ENCODE results near the gene KLHL8. TPM values are rescaled to one million over a fixed set of nuclear protein-coding genes. Genes with fewer than 3 reads are reported as not detected.

The KLHL8 gene
- 5.4 TPM for total RNA-seq

- DNase-seq (ENCODE audit: low read depth in 2 of 3, low spot score in 2 of 3) = peak; percentile 78 to 91 (median 89)
These were observed at the start of gene KLHL8 for GRCh38 chr4:87220094-87220822. KLHL8 (minus strand) TSS chr4:87220618; CDS start chr4:87195539, 25,079 bp downstream.

GRCh38 chr4:87270144-87270543, 49.7 kb upstream of the KLHL8 start:
- peak in 2 of 3 donors; percentile 17 to 62 for DNase-seq (ENCODE audit: low read depth in 2 of 3, low spot score in 2 of 3)

GRCh38 chr4:87268411-87268810, 48.0 kb upstream of the KLHL8 start:
- no peak for DNase-seq (ENCODE audit: low read depth in 2 of 3, low spot score in 2 of 3)

GRCh38 chr4:87266986-87267385, 46.6 kb upstream of the KLHL8 start:
- DNase-seq (ENCODE audit: low read depth in 2 of 3, low spot score in 2 of 3) = no peak

DNA sequence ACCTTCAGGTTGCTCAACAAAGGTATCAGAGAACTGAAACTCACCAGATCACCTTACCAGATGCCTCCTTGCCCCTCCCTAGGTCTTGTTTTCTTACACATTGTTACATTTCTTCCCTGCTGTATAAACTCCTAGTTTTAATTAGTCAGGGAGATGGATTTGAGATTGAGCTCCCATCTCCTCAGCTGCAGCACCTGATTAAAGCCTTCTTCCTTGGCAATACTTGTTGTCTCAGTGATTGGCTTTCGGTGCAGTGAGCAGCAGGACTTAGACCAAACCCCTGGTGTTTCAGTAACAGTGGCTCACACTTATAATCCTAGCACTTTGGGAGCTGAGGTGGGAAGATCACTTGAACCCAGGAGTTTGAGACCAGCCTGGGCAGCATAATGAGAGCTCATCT, 42.5 kb upstream of the KLHL8 start:
- no peak for DNase-seq (ENCODE audit: low read depth in 2 of 3, low spot score in 2 of 3)

DNA sequence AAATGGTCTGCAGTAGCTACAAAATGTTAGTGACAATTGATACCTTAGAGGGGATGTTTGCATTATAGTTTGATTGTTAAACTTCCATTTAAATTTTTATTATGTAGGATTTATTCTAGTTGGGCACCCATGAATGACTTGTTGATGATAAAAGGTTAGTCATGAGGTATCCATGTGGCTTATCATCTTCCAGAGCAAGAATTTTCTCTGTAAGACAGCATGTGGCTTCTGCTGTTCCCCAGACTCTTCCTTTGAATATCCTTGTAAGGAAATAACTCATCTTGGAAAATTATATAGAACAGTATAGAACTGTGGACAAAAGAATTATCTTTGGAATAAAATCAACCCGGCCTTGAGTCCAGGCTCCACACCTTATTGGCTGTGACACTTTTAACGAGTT, 40.1 kb upstream of the KLHL8 start:
- DNase-seq (ENCODE audit: low read depth in 2 of 3, low spot score in 2 of 3) = no peak

DNA sequence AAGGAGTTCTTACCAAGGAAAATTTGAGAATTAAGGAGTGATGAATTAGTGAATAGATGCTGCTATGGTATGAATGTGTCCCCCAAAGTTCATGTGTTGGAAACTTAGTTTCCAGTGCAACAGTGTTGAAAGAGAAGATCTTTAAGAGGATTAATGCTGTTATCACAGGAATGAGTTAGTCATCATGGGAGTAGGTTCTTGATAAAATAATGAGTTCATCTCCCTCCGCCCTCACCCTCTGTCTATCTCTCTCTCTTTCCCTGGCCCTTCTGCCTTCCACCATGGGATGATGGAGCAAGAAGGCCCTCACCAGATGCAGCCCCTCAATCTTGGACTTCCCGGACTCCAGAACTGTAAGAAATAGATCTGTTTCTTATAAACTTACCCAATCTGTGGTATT, 38.3 kb upstream of the KLHL8 start:
- DNase-seq (ENCODE audit: low read depth in 2 of 3, low spot score in 2 of 3) = no peak

GRCh38 chr4:87257523-87257922, 37.1 kb upstream of the KLHL8 start:
- DNase-seq (ENCODE audit: low read depth in 2 of 3, low spot score in 2 of 3) = no peak

DNA sequence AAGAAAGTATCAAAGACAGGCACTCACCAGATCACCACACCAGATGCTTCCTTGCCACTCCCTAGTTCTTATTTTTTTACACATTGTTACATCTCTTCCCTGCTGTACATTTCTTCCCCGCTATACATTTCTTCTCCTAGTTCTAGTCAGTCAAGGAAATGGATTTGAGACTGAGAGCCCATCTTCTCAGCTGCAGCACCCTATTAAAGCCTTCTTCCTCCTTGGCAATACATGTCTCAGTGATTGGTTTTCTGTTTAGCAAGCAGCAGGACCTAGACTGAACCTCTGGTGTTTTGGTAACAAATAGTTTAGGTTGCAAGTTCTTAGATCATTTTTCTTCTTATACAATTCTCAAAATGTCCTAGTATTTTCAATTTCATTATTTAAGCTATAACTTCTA, 35.3 kb upstream of the KLHL8 start:
- no peak for DNase-seq (ENCODE audit: low read depth in 2 of 3, low spot score in 2 of 3)

DNA sequence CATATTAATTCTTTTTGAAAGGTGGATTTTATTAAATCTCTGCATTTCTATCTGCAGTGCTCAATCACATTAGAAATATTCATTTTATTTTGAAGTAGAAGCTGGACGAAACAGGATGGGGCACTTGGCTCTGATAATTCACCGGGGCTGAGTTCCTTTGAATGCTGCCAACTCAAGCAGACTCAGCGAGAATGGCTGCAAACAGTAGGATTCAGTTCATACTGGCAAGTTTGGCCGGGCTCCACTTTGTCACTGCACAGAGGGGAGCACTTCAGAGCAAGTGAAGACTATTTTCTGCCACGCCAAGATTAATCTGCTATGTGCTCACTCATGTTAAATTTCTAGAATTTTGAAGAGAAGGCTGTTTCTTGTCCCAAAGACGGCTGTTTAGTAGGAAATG, 30.7 kb upstream of the KLHL8 start:
- no peak for DNase-seq (ENCODE audit: low read depth in 2 of 3, low spot score in 2 of 3)

DNA sequence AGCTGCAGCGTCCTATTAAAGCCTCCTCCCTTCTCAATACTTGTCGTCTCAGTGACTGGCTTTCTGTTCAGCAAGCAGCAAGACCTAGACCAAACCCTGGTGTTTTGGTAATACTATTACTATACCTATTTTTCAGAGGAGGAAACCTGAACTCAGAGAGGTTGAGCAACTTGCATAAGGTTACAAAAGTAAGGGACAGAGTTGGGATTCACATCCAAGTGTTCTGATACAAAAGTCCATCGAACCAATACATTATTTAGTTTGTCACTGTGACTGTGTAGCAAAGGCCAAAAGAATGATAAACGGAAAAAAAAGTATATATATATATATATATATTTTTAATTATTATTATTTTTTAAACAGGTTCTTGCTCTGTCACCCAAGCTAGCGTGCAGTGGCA, 29.9 kb upstream of the KLHL8 start:
- no peak for DNase-seq (ENCODE audit: low read depth in 2 of 3, low spot score in 2 of 3)

DNA sequence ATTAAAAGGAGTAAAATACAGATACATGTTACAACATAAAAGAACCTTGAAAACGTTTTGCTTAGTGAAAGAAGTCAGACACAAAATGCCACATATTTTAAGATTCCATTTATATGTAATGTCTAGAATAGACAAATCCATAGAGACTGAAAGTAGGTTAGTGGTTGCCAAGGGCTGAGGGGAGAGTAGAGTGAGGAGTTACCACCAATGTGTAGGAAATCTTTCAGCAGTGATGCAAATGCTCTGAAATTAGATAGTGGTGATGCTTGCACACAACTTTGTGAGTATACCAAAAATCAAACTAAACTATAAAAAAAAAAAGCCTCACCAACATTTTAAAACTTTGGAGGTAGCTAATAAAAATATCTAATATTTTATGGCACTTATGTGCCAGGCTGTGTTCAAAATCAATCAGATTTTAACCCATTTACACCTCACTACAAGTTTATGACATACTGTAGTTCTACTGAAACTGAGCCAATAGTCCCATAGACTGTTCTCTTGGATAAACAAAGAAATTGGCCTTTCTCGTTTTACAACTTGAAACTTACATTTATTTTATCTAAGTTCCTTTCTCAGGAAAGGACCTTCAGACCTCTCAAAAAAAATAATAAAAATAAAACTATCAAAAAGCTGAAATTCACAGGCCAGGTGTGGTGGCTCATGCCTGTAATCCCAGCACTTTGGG, 29.1 kb upstream of the KLHL8 start:
- no peak for DNase-seq (ENCODE audit: low read depth in 2 of 3, low spot score in 2 of 3)

DNA sequence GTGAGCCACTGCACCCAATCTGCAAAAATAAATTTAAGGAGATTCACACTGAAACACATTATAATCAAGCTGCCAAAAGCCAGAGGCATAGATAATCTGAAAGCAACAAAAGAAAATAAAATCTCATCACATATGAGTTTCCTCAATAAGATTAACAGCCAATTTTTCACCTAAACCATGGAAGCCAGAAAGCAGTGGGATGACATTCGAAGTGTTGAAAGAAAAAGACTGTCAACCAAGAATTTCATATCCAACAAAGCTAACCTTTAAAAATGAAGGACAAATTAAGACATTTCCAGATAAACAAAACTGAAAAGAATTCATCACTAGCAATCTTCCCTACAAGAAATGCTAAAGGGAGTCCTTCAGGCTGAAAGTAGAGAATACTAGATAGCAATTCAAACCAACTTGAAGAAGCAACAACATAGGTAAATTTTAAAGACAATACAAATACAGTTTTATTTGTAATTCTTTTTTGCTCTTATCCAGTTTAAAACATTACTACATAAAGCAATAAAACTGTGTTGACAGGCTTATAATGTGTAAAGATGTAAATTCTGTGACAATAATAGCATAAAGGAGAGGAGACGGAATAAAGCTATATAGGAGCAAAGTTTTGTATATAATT, 23.1 kb upstream of the KLHL8 start:
- DNase-seq (ENCODE audit: low read depth in 2 of 3, low spot score in 2 of 3) = peak in 2 of 3 donors; percentile 31 to 65

GRCh38 chr4:87241336-87241735, 20.9 kb upstream of the KLHL8 start:
- no peak for DNase-seq (ENCODE audit: low read depth in 2 of 3, low spot score in 2 of 3)

- DNase-seq (ENCODE audit: low read depth in 2 of 3, low spot score in 2 of 3) = no peak
These were observed 19.9 kb upstream of the KLHL8 start for GRCh38 chr4:87240341-87240740.

GRCh38 chr4:87239821-87240220, 19.4 kb upstream of the KLHL8 start:
- no peak for DNase-seq (ENCODE audit: low read depth in 2 of 3, low spot score in 2 of 3)

DNA sequence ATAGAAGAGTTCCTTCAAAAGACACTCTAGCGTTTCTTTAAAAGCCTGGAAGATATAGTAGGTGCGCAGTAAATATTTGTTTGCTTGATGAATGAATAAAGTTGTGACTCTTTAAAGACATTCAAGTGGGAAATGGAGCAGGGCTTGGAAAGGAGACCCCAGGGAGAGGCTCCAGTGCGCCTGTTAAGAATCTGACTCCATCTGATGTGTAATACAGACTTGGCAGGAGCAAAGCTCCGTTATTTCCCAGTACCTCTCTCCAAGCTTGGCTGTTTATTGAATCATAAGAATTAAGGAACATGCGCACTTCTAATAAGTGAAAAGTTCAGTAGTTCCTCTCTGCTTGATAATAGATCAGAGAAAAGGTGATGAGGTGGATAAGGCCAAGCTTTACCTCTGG, 18.8 kb upstream of the KLHL8 start:
- no peak for DNase-seq (ENCODE audit: low read depth in 2 of 3, low spot score in 2 of 3)

DNA sequence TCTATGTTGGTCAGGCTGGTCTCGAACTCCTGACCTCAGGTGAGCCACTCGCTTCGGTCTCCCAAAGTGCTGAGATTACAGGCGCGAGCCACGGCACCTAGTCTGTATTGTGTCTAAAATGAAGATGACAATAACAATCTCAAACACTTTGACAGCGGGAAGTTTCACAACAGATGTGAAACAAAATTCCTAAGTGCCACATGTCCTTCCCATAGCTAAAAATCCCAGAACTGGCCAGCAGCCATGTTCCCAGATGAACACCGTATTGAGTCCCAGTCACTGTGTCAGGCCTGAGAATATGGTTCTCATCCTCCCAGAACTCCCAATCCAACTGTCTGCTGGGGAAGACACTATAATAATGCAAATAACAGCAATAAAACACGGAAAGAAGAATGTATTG, 16.4 kb upstream of the KLHL8 start:
- no peak for DNase-seq (ENCODE audit: low read depth in 2 of 3, low spot score in 2 of 3)

DNA sequence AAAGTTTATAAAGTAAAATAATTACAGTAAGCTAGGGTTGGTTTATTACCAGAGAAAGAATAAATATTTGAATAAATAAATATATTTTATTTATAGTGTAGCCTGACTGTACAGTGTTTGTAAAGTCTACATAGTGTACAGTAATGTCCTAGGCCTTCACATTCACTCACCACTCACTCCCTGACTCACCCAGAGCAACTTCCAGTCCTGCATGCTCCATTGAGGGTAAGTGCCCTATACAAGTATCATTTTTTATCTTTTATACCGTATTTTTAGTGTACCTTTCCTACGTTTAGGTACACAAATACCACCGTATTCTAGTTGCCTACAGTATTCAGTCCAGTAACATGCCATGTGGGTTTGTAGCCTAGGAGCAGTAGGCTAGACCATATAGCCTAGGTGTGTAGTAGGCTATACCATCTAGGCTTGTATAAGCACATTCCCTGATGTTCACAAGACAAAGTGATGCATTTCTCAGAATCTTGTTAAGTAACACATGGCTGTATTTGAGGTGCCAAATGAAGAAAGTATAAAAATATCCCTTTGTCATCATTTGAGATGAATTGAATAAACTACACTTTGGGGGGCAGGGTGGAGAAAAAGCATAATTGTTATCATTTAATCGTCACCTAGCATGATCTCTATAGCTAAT, 14.7 kb upstream of the KLHL8 start:
- DNase-seq (ENCODE audit: low read depth in 2 of 3, low spot score in 2 of 3) = peak in 1 of 3 donors; percentile 4

GRCh38 chr4:87232216-87232615, 11.8 kb upstream of the KLHL8 start:
- no peak for DNase-seq (ENCODE audit: low read depth in 2 of 3, low spot score in 2 of 3)

GRCh38 chr4:87230806-87231205, 10.4 kb upstream of the KLHL8 start:
- DNase-seq (ENCODE audit: low read depth in 2 of 3, low spot score in 2 of 3) = no peak
